GM12878 (cell line): ENCODE results near the gene CLPX. TPM values are rescaled to one million over a fixed set of nuclear protein-coding genes. Genes with fewer than 3 reads are reported as not detected.

Source experiments
- CREB1 ChIP-seq: IDR thresholded peaks from 2 replicates; pipeline ENCODE4 v1.6.1; 2012; ENCODE audit warnings: low read depth, mild to moderate bottlenecking, inconsistent platforms
- JUNB ChIP-seq: IDR thresholded peaks from 2 replicates; pipeline ENCODE4 v1.6.1; 2016; ENCODE audit warnings: antibody characterized with exemption, mild to moderate bottlenecking
- MXI1 ChIP-seq: fragments of 150-350 bp; IDR thresholded peaks from 2 replicates; pipeline ENCODE4 v1.6.1; 2011; ENCODE audit warnings: low read depth, mild to moderate bottlenecking, inconsistent platforms, low read length, improper control_type of control experiment
- NKRF ChIP-seq: fragments of 450-650 bp; conservative IDR thresholded peaks from 2 replicates; pipeline ENCODE4 v1.6.1; 2017; ENCODE audit warnings: mild to moderate bottlenecking, moderate library complexity
- POLR2A ChIP-seq: IDR thresholded peaks from 2 replicates; pipeline ENCODE4 v1.6.1; 2011; ENCODE audit warnings: low read depth, mild to moderate bottlenecking, low read length
- POLR2AphosphoS5 ChIP-seq: IDR thresholded peaks from 2 replicates; pipeline ENCODE4 v1.6.1; 2011; ENCODE audit warnings: mild to moderate bottlenecking, low read length, inconsistent platforms
- PRDM15 ChIP-seq: fragments of 450-650 bp; formaldehyde crosslinking; IDR thresholded peaks from 2 replicates; pipeline ENCODE4 v1.4.0; 2020; ENCODE audit warnings: mild to moderate bottlenecking, moderate library complexity
- RCOR1 ChIP-seq: conservative IDR thresholded peaks from 2 replicates; pipeline ENCODE4 v1.6.1; 2012; ENCODE audit warnings: low read depth, low read length, improper control_type of control experiment
- RUNX3 ChIP-seq: IDR thresholded peaks from 2 replicates; pipeline ENCODE4 v1.6.1; 2012; ENCODE audit warnings: low read length, inconsistent platforms
- SMARCA5 ChIP-seq: fragments of 450-650 bp; IDR thresholded peaks from 2 replicates; pipeline ENCODE4 v1.6.1; 2017; ENCODE audit warnings: mild to moderate bottlenecking
- ZBTB40 ChIP-seq: fragments of 450-650 bp; IDR thresholded peaks from 2 replicates; pipeline ENCODE4 v1.6.1; 2016; ENCODE audit warnings: mild to moderate bottlenecking, moderate library complexity, borderline replicate concordance
- polyA plus RNA-seq, 11 experiments: library from polyadenylated mRNA; depleted of rRNA in 4 of 11; unstranded in 6 of 11; stranded (reverse) in 5 of 11; fragments of >200 nt; fragmentation: Nextera tagmentation in 4 of 11; fragmentation: Illumina TruSeq in 1 of 11; extraction: Ambion mirVana in 4 of 11; extraction: Trizol in 1 of 11; gene quantifications; 1 replicate in 1 of 11; 2 replicates in 10 of 11; pipeline versions ENCODE4 v1.2.1 to v1.2.3, GENCODE V29; 2011 to 2016; ENCODE audit warnings: inconsistent platforms in 2 of 11, missing spikeins in 2 of 11, low read depth in 1 of 11
- total RNA-seq, 4 experiments: library from RNA; depleted of rRNA in 3 of 4; stranded (reverse); fragments of >200 nt in 3 of 4; fragmentation: Illumina TruSeq in 1 of 4; extraction: Trizol in 1 of 4; gene quantifications; 2 replicates each; pipeline versions ENCODE4 v1.2.1 to v1.2.3, GENCODE V29; 2013 to 2021

CLPX gene
- total and polyA plus RNA-seq, 10 of the 15 experiments (the other 5 are each of a cell fraction or from before 2014, with no cell fraction given), result 10.1 to 57.4 (median 31.3) TPM

GRCh38 chr15:65171428-65171827 lies 13.7 kb downstream of the CLPX start (continued):
- TF ChIP-seq RCOR1 (no peak), ZBTB40 (no peak), RUNX3 (no peak), JUNB (no peak), NKRF (no peak), POLR2AphosphoS5 (no peak), PRDM15 (CRISPR knock-in tag) (no peak), CREB1 (no peak), MXI1 (no peak), POLR2A (no peak), SMARCA5 (no peak)
